Neural progenitor cell (in vitro differentiated cells): Measurements from ENCODE around the gene MC3R.

ENCODE experiments used
- CTCF ChIP-seq: fragments of 200-600 bp; sonication (generic); IDR thresholded peaks from 2 replicates; pipeline ENCODE4 v1.5.1; 2017; ENCODE audit warnings: antibody characterized with exemption, mild to moderate bottlenecking
- EZH2 ChIP-seq: fragments of 200-600 bp; sonication (generic); IDR thresholded peaks from 2 replicates; pipeline ENCODE4 v1.6.1; 2017; ENCODE audit warnings: antibody characterized with exemption, mild to moderate bottlenecking, moderate library complexity
- EZH2phosphoT487 ChIP-seq: fragments of 200-600 bp; sonication (generic); IDR thresholded peaks from 2 replicates; pipeline ENCODE4 v1.6.1; 2017; ENCODE audit warnings: antibody characterized with exemption

GRCh38 chr20:56217829-56218228, 30.7 kb upstream of the MC3R start:
- TF ChIP-seq CTCF (no peak), EZH2 (no peak), EZH2phosphoT487 (no peak)
